Stimulated activated CD4-positive, alpha-beta T cell treated with anti-CD3 and anti-CD28 coated beads, Interleukin-12 subunit alpha, Interleukin-12 subunit beta, amount 100 ng/mL, for 48 hours (primary cell): ENCODE data around the gene C17orf113.
"Not testable (repeated sequence)": the region's sequence is repeated elsewhere in the genome, so short reads cannot be mapped to it uniquely, and the experiment has no call there.

Experiments
- DNase-seq, 3 donors: peaks; one replicate each; pipeline ENCODE4 v3.0.0-alpha.2; 2020; ENCODE audit warnings: low read depth in 2 of 3, low spot score in 1 of 3

C17orf113 gene

GRCh38 chr17:42042598-42043319 lies 7.6 kb downstream of the C17orf113 start:
- DNase-seq = no peak

GRCh38 chr17:42041619-42042018 lies 8.8 kb downstream of the C17orf113 start:
- no peak for DNase-seq

GRCh38 chr17:42040818-42041217 lies 9.6 kb downstream of the C17orf113 start:
- DNase-seq = no peak

GRCh38 chr17:42039794-42040763 lies 10.3 kb downstream of the C17orf113 start:
- DNase-seq = no peak

GRCh38 chr17:42038221-42038973 lies 12.0 kb downstream of the C17orf113 start:
- DNase-seq = no peak

- DNase-seq = no peak
These were observed 16.3 kb downstream of the C17orf113 start for GRCh38 chr17:42034059-42034458.

GRCh38 chr17:42031584-42031983 lies 18.8 kb downstream of the C17orf113 start:
- DNase-seq = no peak

GRCh38 chr17:42028791-42029127 lies 21.6 kb downstream of the C17orf113 start:
- no peak for DNase-seq

- DNase-seq = no peak
These were observed 22.2 kb downstream of the C17orf113 start for GRCh38 chr17:42027961-42028790.

- no peak for DNase-seq
These were observed 22.9 kb downstream of the C17orf113 start for GRCh38 chr17:42027590-42027889.

GRCh38 chr17:42026857-42027589 lies 23.4 kb downstream of the C17orf113 start:
- DNase-seq = no peak

GRCh38 chr17:42025936-42026335 lies 24.5 kb downstream of the C17orf113 start:
- DNase-seq = no peak

GRCh38 chr17:42025191-42025579 lies 25.2 kb downstream of the C17orf113 start:
- no peak for DNase-seq

- DNase-seq = no peak
These were observed 26.7 kb downstream of the C17orf113 start for GRCh38 chr17:42023524-42024349.

GRCh38 chr17:42020845-42021244 lies 29.6 kb downstream of the C17orf113 start:
- DNase-seq = not testable (repeated sequence)

GRCh38 chr17:42019509-42020404 lies 30.6 kb downstream of the C17orf113 start, which contains the start of gene NKIRAS2:
TSS of gene NKIRAS2 (plus strand) at chr17:42020090. CDS start at chr17:42021578, 1,488 bp downstream.
- peak; percentile 88 to 95 (median 90) for DNase-seq

GRCh38 chr17:42018988-42019387 lies 31.4 kb downstream of the C17orf113 start:
- DNase-seq = no peak

GRCh38 chr17:42018339-42018738 lies 32.1 kb downstream of the C17orf113 start:
- no peak for DNase-seq
